RKO (cell line): Measurements from ENCODE around the gene ARHGEF38.

Experiments used
- DNase-seq: peaks from one replicate; pipeline ENCODE4 v3.0.0-alpha.2; 2016; ENCODE audit warnings: low spot score

Gene ARHGEF38, protein sequence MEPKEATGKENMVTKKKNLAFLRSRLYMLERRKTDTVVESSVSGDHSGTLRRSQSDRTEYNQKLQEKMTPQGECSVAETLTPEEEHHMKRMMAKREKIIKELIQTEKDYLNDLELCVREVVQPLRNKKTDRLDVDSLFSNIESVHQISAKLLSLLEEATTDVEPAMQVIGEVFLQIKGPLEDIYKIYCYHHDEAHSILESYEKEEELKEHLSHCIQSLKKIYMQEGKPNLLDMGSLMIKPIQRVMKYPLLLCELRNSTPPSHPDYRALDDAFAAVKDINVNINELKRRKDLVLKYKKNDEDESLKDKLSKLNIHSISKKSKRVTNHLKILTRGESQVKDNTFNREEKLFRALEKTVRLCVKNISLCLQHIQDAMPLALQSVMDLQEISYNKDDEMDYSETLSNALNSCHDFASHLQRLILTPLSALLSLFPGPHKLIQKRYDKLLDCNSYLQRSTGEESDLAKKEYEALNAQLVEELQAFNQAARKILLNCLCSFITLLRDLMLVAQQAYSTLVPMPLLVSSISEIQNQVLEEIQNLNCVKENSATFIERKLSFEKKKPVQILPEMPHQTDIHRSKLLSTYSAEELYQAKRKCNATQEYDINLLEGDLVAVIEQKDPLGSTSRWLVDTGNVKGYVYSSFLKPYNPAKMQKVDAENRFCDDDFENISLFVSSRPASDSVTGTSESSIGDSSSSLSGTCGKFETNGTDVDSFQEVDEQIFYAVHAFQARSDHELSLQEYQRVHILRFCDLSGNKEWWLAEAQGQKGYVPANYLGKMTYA

DNA sequence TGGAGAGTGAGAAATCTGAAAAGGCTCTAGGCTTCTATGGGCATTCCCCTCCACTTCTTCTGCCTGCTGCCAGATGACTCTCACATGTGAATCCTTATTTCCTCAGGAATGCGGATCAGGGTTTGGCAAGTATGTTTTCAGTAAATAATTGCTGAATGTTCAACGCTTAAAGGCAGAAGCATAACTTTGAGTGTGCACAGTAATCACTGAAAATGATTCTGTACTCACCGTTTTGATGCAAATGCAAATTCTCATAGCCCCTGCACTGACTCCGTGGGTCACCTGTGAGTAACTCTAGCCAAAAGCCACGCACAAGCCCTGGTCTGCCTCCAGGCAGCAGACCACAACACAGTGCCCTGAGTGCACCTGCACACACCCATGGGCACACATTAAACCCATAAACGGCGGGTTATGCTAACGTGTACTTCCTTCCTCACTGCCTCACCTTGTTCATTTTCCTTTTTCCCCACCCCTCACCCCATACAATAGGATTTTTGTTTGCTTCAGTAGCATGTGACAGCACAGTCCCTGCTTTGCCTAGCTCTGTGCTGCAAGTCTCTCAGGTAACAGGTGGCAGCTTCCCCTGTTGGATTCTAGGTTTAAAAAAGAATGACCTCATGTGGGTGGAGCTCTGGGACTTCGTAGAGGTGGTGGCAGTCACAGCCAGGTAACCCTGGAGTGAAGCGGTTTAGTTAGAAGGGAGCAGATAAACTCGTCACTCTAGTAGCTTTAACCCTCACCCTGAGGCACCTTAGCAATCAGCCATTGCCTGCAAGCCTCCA is at the start of gene ARHGEF38:
ARHGEF38 (plus strand) TSS at position 656 of the 782 bp plus-strand sequence. CDS start 146 bp downstream, outside the sequence.
- DNase-seq = no peak

- DNase-seq = no peak
These were observed 48.9 kb upstream of the ARHGEF38 start for GRCh38 chr4:105503484-105503883.

GRCh38 chr4:105504744-105505143 is 47.7 kb upstream of the ARHGEF38 start:
- DNase-seq = no peak

- DNase-seq = no peak
These were observed 43.1 kb upstream of the ARHGEF38 start for GRCh38 chr4:105509291-105509690.

DNA sequence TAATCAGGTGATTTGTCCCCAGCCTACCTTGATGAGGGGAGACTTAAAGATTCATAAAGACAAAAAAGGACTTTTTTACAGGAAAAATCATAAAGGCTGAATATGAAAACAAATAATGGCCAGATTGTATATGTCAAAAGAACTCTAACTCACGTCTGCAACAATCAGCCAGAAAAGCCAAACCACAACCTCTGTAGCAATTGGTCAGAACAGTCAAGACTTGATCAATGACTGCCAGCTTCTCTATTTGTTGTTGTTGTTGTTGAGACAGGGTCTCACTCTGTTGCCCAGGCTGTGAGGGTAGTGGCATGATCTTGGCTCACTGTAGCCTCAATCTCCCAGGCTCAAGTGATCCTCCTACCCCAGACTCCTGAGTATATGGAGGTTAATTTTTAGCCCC is 42.7 kb upstream of the ARHGEF38 start:
- DNase-seq = no peak

- no peak for DNase-seq
These were observed 42.2 kb upstream of the ARHGEF38 start for GRCh38 chr4:105510245-105510644.

DNA sequence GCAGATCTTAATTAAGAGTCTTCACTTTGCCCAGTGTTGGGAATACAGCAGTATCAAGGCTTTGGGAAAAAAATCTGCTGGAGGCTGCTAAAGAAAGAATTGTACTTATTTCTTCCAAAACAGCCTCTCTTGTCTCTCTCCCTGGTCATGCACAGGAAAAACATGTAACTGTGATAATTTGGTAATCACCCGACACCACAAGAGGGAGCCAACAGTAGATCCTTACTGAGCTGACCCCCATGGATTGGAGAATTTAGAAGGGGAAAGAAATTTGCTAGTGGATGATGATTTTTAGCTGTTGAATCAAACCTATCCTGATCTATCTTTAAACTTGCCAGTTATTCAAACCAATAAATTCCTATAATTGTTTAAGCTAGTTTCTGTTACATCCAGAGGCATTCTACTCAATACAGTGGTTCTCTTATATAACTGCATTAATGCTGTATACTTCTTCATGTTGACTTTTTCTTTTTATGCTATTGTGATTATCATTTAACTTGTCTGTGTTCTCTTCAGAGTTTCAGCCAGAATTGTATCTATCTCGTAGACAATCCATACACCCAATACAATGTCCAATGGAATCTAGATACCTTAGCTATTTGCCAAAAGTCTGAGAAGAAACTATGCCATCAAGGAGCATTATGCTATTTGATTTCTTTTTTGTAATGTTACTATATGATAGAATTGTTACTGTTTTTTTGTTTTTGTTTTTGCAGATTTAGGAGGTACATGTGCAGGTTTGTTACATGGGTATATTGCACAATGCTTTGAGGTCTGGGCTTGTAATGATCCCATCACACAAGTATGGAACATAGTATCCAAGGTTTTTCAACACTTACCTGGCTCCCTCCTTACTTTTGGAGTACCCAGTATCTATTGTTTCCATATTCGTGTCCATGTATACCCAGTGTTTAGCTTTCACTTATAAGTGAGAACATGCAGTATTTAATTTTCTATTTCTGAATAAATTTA is 31.3 kb upstream of the ARHGEF38 start:
- peak; percentile 61 for DNase-seq

DNA sequence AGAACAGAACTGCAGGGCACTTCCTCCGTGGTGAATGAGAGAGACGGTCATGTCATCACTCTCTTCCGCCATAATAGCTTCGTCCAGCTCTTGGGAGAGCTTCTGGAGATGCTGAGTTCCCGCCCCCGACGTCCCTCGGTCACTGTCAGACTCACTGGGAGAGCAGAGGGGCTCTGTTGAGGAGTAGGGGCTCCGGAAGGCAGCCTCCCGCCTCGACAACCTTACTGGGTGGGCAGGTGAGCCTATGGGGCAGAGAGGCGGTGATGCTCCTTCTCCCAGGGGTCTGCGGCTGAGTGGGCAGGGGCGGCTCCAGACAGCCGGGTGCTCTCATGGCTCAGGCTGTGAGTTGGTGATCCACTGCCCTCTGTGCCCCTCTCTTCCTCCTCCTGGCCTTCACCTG is 25.8 kb upstream of the ARHGEF38 start:
- no peak for DNase-seq

GRCh38 chr4:105527081-105527480 is 25.3 kb upstream of the ARHGEF38 start:
- DNase-seq = no peak

DNA sequence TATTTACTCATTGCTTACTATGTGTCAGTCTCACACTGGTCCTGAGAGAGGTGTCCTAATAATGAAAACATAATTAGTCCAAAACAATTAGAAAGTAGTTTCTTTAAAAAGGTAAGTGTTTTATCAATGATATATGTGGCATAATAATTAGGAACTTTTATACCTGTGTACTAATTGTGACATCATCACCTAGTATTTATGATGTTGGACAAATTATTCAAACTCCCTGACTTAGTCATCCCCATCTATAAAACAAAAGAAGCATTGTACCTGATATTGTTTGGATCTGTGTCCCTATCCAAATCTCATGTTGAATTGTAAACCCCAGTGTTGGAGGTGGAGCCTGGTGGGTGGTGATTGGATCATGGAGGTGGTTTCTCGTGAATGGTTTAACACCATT is 15.8 kb upstream of the ARHGEF38 start:
- DNase-seq = no peak

- DNase-seq = no peak
These were observed 11.0 kb upstream of the ARHGEF38 start for GRCh38 chr4:105541420-105541819.

GRCh38 chr4:105542039-105542438 is 10.4 kb upstream of the ARHGEF38 start:
- no peak for DNase-seq

- no peak for DNase-seq
These were observed 9.1 kb upstream of the ARHGEF38 start for GRCh38 chr4:105543346-105543745.

- DNase-seq = no peak
These were observed 8.5 kb upstream of the ARHGEF38 start for GRCh38 chr4:105543881-105544280.

DNA sequence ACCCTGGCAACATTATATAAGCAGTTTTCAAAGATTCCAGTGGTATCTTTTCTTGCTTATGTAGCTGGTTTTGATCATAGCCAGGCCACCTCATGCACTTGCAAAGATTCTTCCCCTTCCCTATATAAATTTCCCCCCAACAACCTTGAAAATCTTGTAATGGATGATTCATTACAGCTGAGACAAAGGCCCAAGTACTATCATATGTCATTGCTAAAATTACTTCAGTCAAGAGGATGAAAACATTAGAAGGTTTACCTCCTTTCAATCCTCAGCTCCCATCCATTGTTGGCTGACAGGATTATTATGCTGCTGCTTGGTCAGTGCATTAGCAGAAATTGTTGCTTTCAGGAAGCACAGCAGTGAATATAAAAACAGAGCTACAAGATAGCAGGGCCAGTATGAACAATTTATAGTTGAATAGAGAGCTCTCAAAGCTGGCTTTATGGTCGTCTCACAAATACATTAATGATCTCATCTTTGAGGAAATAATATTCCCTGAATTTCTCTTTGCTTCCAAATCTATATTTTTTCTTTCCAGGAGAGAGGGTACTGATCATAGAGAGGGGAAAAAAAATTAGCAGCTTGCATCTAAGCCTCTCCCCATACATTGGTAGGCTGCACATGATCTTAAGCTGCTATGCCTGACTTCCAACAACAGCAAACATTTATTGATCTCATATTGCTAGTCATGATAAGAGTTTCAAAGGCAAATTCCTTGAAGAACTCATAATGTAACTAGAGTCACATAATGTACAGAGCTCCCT is 7.7 kb upstream of the ARHGEF38 start:
- no peak for DNase-seq

- no peak for DNase-seq
These were observed 6.3 kb upstream of the ARHGEF38 start for GRCh38 chr4:105546086-105546485.

DNA sequence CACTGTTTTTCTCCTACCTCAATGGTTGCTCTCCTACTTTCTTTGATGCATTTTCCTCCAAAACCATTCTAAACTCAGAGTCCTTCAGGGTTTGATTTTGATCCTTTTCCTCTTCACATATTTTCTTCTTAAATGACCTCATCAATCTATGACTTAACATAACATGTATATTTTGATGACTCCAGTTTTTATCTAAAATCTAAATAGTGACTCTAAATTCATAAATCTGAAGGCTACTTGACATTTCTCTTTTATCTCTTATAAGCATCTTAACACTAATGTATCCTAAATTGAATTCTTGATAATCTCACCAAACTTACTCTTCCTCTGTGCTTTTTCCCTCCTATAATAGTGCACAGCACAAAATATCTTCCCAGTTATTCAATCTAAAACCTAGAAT is 4.7 kb upstream of the ARHGEF38 start:
- no peak for DNase-seq

DNA sequence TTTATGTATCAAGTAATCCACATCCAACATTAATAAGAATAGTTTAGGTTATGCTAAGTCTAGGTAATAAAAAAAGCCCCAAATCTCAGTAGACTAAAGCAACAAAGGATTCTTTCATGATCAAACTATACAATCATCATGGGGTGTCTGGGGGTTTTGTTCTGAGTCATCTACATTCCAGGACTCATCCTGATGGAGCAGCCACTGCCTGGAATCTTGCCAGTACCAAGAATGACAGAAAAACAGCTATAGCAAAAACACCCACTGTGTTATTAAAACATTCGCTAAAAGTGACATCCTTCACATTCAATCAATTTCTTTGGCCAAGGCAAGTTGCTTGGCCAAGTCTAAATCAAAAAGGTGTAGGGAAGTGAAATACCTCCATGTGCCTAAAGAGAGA is 3.9 kb upstream of the ARHGEF38 start:
- peak; percentile 14 for DNase-seq

DNA sequence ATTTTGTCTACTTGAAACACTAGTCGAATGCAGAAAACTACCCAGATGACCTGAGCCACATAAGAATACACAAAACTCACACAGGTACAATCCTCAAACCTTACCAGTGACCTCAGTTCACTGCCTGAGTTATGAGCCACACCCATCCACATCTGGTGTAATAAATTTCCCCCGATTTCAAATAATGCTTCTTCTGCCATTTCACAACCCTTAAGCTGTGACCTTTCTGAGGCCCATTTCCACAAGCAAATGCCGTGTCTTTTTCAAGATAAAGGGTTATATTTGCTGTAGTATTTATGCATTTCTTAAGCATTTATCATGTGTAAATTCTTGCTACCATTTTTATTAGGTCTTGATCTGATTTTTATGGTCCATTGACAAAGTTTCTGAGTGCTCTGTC is 1.8 kb upstream of the ARHGEF38 start:
- DNase-seq = no peak

GRCh38 chr4:105555409-105555808 is 3.0 kb downstream of the ARHGEF38 start:
- DNase-seq = no peak

GRCh38 chr4:105556206-105556605 is 3.8 kb downstream of the ARHGEF38 start:
- no peak for DNase-seq
